COLO829 (cell line): ENCODE measurements around the gene ECSCR.
"Not testable (repeated sequence)": the region's sequence is repeated elsewhere in the genome, so short reads cannot be mapped to it uniquely, and the experiment has no call there.

Experiments used
- DNase-seq: peaks from one replicate; pipeline ENCODE4 v3.0.0; 2012; ENCODE audit warnings: low spot score

Gene ECSCR

GRCh38 chr5:139462586-139463276, at the start of gene ECSCR:
TSS of gene ECSCR (minus strand) at chr5:139462743. CDS start at chr5:139462670, 73 bp downstream.
- no peak for DNase-seq

GRCh38 chr5:139504722-139505121, 42.2 kb upstream of the ECSCR start:
- DNase-seq: not testable (repeated sequence)

- DNase-seq: not testable (repeated sequence)
Observed at GRCh38 chr5:139503879-139504278, 41.3 kb upstream of the ECSCR start.

DNA sequence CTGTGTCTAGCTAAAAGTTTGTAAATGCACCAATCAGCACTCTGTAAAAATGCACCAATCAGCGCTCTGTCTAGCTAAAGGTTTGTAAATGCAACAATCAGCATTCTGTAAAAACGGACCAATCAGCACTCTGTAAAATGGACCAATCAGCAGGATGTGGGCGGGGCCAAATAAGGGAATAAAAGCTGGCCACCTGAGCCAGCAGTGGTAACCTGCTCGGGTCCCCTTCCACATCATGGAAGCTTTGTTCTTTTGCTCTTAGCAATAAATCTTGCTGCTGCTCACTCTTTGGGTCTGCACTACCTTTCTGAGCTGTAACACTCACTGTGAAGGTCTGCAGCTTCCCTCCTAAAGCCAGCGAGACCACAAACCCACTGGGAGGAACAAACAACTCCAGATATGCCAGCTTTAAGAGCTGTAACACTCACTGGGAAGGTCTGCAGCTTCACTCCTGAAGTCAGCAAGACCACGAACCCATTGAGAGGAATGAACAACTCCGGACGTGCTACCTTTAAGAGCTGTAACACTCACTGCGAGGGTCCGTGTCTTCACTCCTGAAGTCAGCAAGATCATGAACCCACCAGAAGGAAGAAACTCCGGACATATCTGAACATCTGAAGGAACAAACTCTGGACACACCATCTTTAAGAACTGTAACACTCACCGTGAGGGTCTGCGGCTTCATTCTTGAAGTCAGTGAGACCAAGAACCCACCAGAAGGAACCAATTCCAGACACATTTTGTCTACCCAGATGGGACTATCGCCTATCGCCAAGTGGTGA, 40.7 kb upstream of the ECSCR start:
- not testable (repeated sequence) for DNase-seq

GRCh38 chr5:139501381-139501780, 38.8 kb upstream of the ECSCR start:
- DNase-seq: no peak

GRCh38 chr5:139495638-139496435, 33.3 kb upstream of the ECSCR start:
- no peak for DNase-seq

DNA sequence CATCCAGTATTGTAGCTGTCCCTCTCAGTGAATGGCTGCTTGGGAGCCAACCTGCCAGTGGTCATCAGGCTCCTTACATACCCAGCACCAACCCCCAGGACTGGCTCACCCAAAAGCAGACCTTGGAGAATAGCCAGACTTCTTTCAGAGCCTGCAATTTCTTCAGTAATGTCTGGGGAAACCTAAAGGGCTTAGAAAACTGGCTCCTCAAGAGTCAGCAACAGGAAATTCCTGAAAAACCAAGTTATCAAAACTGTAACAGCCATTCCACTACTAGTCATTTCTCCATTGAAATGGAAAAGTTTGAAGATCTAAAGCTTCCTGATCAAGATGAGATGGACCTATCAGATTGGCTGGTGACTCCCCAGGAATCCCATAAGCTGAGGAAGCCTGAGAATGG, 32.3 kb upstream of the ECSCR start:
- DNase-seq: no peak

DNA sequence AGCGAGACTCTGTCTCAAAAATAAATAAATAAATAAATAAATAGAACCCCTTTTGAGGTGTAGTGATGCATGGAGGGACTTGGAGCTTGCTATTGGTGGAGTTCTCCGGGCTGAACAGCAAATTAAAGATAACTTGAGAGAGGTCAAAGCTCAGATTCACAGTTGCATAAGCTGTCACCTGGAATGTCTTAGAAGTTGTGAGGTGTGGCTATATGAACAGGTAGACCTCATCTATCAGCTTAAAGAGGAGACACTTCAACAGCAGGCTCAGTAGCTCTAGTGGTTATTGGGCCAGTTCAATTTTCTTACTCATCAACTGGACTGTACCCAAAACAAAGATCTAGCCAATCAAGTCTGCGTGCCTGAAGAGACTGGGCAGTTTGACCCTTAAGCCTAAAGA, 31.7 kb upstream of the ECSCR start:
- no peak for DNase-seq

DNA sequence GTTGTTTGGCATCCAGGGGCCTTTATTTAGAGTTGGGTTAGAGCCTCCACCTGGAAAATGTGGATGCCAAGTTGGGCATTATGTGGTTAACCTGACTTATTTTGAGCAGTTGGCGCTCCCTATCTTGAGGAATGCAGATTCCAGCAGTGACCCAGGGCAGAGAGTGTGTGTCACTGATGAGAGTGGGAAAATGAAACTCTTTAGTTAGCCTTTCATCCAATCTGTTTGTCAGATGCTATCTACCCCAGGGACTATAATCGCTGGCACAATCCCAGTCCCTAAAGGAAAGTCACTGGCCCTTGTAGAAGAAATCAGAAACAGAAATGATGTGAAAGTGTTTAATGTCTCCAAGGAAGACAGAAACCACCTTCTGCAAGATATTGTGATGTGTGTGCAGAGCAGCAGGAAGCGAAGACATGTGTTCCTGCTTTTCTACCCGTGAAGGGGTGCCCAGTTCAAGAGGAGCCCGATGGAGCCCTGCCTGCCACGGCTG, 30.2 kb upstream of the ECSCR start:
- DNase-seq: no peak

GRCh38 chr5:139488260-139488659, 25.7 kb upstream of the ECSCR start:
- DNase-seq: no peak

- DNase-seq: no peak
Observed at GRCh38 chr5:139486201-139486600, 23.7 kb upstream of the ECSCR start.

GRCh38 chr5:139482890-139483208, 20.3 kb upstream of the ECSCR start:
- not testable (repeated sequence) for DNase-seq

GRCh38 chr5:139482050-139482889, 19.7 kb upstream of the ECSCR start, which contains the start of gene STING1:
TSS of gene STING1 (minus strand) at chr5:139482758. CDS start at chr5:139481704, 1,054 bp downstream.
- peak; percentile 71 for DNase-seq

GRCh38 chr5:139481580-139482049, 19.1 kb upstream of the ECSCR start:
- DNase-seq: no peak

GRCh38 chr5:139481122-139481533, 18.6 kb upstream of the ECSCR start:
- DNase-seq: no peak

DNA sequence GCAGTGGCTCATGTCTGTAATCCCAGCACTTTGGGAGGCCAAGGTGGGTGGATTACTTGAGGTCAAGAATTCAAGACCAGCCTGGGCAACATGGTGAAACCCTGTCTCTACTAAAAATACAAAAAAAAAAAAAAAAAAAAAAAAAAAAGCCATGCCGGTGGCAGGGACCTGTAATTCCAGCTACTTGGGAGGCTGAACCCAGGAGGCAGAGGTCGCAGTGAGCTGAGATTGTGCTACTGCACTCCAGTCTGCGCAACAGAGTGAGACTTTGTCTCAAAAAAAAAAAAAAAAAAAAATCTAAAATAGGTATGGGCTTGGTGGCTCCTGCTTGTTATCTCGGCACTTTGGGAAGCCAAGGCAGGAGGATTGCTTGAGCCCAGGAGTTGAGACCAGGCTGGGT, 17.2 kb upstream of the ECSCR start:
- DNase-seq: not testable (repeated sequence)

GRCh38 chr5:139478657-139479423, 16.3 kb upstream of the ECSCR start:
- DNase-seq: not testable (repeated sequence)

GRCh38 chr5:139475865-139476617, 13.5 kb upstream of the ECSCR start:
- no peak for DNase-seq

GRCh38 chr5:139474890-139475791, 12.6 kb upstream of the ECSCR start:
- DNase-seq: no peak
